HepG2 (cell line): Measurements from ENCODE around the gene AGAP1. TPM values are rescaled to one million over a fixed set of nuclear protein-coding genes. Genes with fewer than 3 reads are reported as not detected.

Experiments
- ATAC-seq: fragments of 200-7000 bp; cut with Tn5 transposase; 3 replicates; pipeline ENCODE4 v1.9.1; 2020; ENCODE audit warnings: mild to moderate bottlenecking, moderate library complexity
- BruUV-seq: library from RNA; stranded (reverse); fragments of 400-500 nt; replicated peaks from 2 replicates; lab custom pipeline; 2021; lab: Mats Ljungman, UMichigan
- CTCF ChIA-PET: fragments of 300-600 bp; formaldehyde crosslinking; extraction: SDS; loops from one replicate; lab custom pipeline; 2021; ENCODE audit warnings: low total read pairs, inconsistent platforms, low intra/inter-chr PET ratio; lab: Yijun Ruan, JAX
- POLR2A ChIA-PET: fragments of 350-600 bp; sonication (Branson Sonifier 250); formaldehyde crosslinking; loops from one replicate; lab custom pipeline; 2020; ENCODE audit warnings: antibody characterized with exemption, inconsistent platforms; lab: Yijun Ruan, JAX
- DNase-seq: peaks from one replicate; pipeline ENCODE4 v3.0.0-alpha.2; 2015; ENCODE audit warnings: low spot score
- FAIRE-seq: peaks from 3 replicates; lab custom pipeline; 2011; peaks lifted over from hg19 to GRCh38; lab: Jason Lieb, UNC
- H2AFZ ChIP-seq: one replicate; pipeline ENCODE4 v1.6.1; 2011; ENCODE audit warnings: low read length, inconsistent platforms
- H3K27ac ChIP-seq: fragments of 300-600 bp; 3 replicates; pipeline ENCODE4 v1.8.0; 2011; ENCODE audit warnings: mixed run types, mild to moderate bottlenecking, mixed read lengths, low read length, inconsistent platforms; ENCODE audit not compliant: insufficient read depth; ENCODE audit errors: extremely low read length
- H3K27me3 ChIP-seq, 2 experiments: fragments of 200-600 bp in 1 of 2; 2 replicates in 1 of 2; 3 replicates in 1 of 2; pipeline versions ENCODE4 v1.6.0 to v1.8.0; 2011; ENCODE audit warnings: low read length in 2 of 2, mild to moderate bottlenecking in 2 of 2, moderate library complexity in 2 of 2, inconsistent platforms in 1 of 2; ENCODE audit not compliant: insufficient read depth in 2 of 2, control insufficient read depth in 1 of 2
- H3K36me3 ChIP-seq, 2 experiments: fragments of 200-600 bp in 1 of 2; replicated peaks in 1 of 2; 2 replicates in 1 of 2; 3 replicates in 1 of 2; pipeline versions ENCODE4 v1.5.1 to v1.8.0; 2011; ENCODE audit warnings: low read length in 2 of 2, inconsistent platforms in 1 of 2; ENCODE audit not compliant: insufficient read depth in 2 of 2, control insufficient read depth in 1 of 2
- H3K4me1 ChIP-seq: 2 replicates; pipeline ENCODE4 v1.5.1; 2012; ENCODE audit warnings: low read length, inconsistent platforms; ENCODE audit not compliant: insufficient read depth
- H3K4me2 ChIP-seq: 2 replicates; pipeline ENCODE4 v1.6.0; 2011; ENCODE audit warnings: low read depth, low read length, inconsistent platforms
- H3K4me3 ChIP-seq, 3 experiments: fragments of 200-600 bp in 1 of 3; sonication (generic), shearing (Covaris generic) in 1 of 3; replicated peaks in 1 of 3; 2 replicates each; pipeline ENCODE4 v1.5.1; 2011 to 2016; ENCODE audit warnings: low read length in 3 of 3, inconsistent platforms in 2 of 3, low read depth in 2 of 3, mild to moderate bottlenecking in 2 of 3, control low read depth in 1 of 3, mixed read lengths in 1 of 3; ENCODE audit not compliant: insufficient read depth in 1 of 3
- H3K79me2 ChIP-seq: one replicate; pipeline ENCODE4 v1.6.1; 2011; ENCODE audit warnings: low read length, inconsistent platforms; ENCODE audit not compliant: insufficient read depth
- H3K9ac ChIP-seq: 2 replicates; pipeline ENCODE4 v1.6.0; 2011; ENCODE audit warnings: mild to moderate bottlenecking, low read depth, low read length, inconsistent platforms; ENCODE audit not compliant: insufficient read depth
- H3K9me3 ChIP-seq: 2 replicates; pipeline ENCODE4 v1.5.1; 2012; ENCODE audit warnings: mild to moderate bottlenecking, low read length
- H4K20me1 ChIP-seq: 2 replicates; pipeline ENCODE4 v1.6.0; 2011; ENCODE audit warnings: inconsistent platforms, mild to moderate bottlenecking, low read length, moderate library complexity; ENCODE audit not compliant: insufficient read depth
- XBP1 ChIP-seq: sonication (generic); formaldehyde crosslinking; IDR thresholded peaks from 2 replicates; pipeline ENCODE4 v1.5.0; 2020; ENCODE audit warnings: missing genetic modification reagents
- WGBS: methylation state at CpG from one replicate; pipeline ENCODE4 v1.1.6; 2017; ENCODE audit warnings: low lambda C conversion rate; 5-methylcytosine and 5-hydroxymethylcytosine counted together
- in situ Hi-C: cut with HindIII; loops from 2 replicates; pipeline ENCODE4 v1.10.0; 2017; ENCODE audit warnings: low pct_unique_long_range_greater_than_20kb; ENCODE audit not compliant: extremely low pct_ligation_motif_present
- intact Hi-C: fragments of 100-400 bp; cut with micrococcal nuclease; formaldehyde crosslinking; loops from one replicate; pipeline ENCODE4 v1.10.0; 2022; ENCODE audit not compliant: unreplicated experiment
- polyA plus RNA-seq, 8 experiments: library from polyadenylated mRNA; depleted of rRNA in 3 of 8; stranded (reverse) in 7 of 8; unstranded in 1 of 8; fragments of >200 nt; fragmentation: Illumina TruSeq in 4 of 8; extraction: Trizol in 4 of 8; gene quantifications; 2 replicates each; pipeline versions ENCODE4 v1.2.1 to v1.2.3, GENCODE V29; 2011 to 2016; ENCODE audit warnings: low read depth in 4 of 8, missing spikeins in 1 of 8, mixed read lengths in 1 of 8; ENCODE audit not compliant: insufficient read depth in 1 of 8
- total RNA-seq, 5 experiments: library from RNA; depleted of rRNA; stranded (reverse); fragments of >200 nt; fragmentation: Illumina TruSeq; extraction: Trizol; gene quantifications; 2 replicates each; pipeline ENCODE4 v1.2.3, GENCODE V29; 2016; ENCODE audit warnings: low read depth in 1 of 5
- TF ChIP-seq, protein P1 (sequence below): sonication (generic); formaldehyde crosslinking; IDR thresholded peaks from 2 replicates; pipeline ENCODE4 v1.5.0; 2020; ENCODE audit warnings: missing genetic modification reagents, mild to moderate bottlenecking, borderline replicate concordance
- TF ChIP-seq, protein P2 (sequence below): IDR thresholded peaks from 2 replicates; pipeline ENCODE4 v1.6.1; 2016; ENCODE audit warnings: missing compliant biosample characterization, missing genetic modification reagents, borderline replicate concordance
- TF ChIP-seq, protein P3 (sequence below): sonication (generic); formaldehyde crosslinking; IDR thresholded peaks from 2 replicates; pipeline ENCODE4 v1.4.0; 2020; ENCODE audit warnings: missing genetic modification reagents
- TF ChIP-seq, protein P4 (sequence below): sonication (generic); formaldehyde crosslinking; IDR thresholded peaks from 2 replicates; pipeline ENCODE4 v1.9.0; 2022; ENCODE audit warnings: missing genetic modification reagents, mild to moderate bottlenecking, borderline replicate concordance
- TF ChIP-seq, protein P5 (sequence below): IDR thresholded peaks from 2 replicates; pipeline ENCODE4 v1.6.1; 2016; ENCODE audit warnings: low read depth, control low read depth

AGAP1 gene
- total and polyA plus RNA-seq, 2 of the 13 experiments (the other 11 are each of a cell fraction or from before 2014, with no cell fraction given), result 21.2 to 32.7 TPM

DNA sequence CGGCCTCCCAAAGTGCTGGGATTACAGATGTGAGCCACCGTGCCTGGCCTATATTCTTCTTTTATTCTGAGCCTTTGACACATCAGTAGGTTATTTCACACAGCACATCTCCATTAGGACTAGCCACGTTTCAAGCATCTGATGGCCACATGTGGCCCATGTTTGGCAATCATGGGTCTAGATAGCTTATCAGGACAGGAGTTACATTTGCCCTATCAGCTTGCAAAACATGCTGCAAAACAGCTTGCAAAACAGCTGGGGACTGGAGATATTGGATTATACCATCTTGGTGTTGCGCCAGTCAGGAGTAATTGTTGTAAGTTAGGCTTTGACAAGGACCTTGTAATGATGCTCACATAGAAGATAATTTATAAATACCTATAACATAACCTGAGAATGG, 579.4 kb downstream of the AGAP1 start:
- in situ Hi-C loops, result no loop called here

More for the DNA sequence above, 579.4 kb downstream of the AGAP1 start:
- BruUV-seq, result no TSS peak
- Histone ChIP-seq H2AFZ (no peak overlapping the region), H3K36me3 (0 out of 5 replicates have a peak, but pooled peaks cover 0 to 2% of the 10 kb centered on the region in 2 experiments), H3K4me3 (no peak overlapping the region), H3K27me3 (no peaks in the 10 kb centered on the region), H3K9ac (no peak overlapping the region), H3K27ac (no peak overlapping the region), H3K79me2 (no peaks in the 10 kb centered on the region), H3K4me2 (no peak overlapping the region), H3K4me1 (peaks cover 10% of the 10 kb centered on the region), H3K9me3 (no peaks in the 10 kb centered on the region), H4K20me1 (no peaks in the 10 kb centered on the region)
- TF ChIP-seq, protein P1, sequence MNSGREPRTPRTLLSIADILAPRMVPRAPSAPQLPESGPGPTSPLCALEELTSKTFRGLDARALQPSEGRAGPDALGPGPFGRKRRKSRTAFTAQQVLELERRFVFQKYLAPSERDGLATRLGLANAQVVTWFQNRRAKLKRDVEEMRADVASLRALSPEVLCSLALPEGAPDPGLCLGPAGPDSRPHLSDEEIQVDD (CRISPR knock-in tag), result no peak
- no peak for TF ChIP-seq XBP1 (CRISPR knock-in tag)
- TF ChIP-seq, protein P2, sequence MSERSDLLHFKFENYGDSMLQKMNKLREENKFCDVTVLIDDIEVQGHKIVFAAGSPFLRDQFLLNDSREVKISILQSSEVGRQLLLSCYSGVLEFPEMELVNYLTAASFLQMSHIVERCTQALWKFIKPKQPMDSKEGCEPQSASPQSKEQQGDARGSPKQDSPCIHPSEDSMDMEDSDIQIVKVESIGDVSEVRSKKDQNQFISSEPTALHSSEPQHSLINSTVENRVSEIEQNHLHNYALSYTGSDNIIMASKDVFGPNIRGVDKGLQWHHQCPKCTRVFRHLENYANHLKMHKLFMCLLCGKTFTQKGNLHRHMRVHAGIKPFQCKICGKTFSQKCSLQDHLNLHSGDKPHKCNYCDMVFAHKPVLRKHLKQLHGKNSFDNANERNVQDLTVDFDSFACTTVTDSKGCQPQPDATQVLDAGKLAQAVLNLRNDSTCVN (CRISPR knock-in tag), result no peak
- TF ChIP-seq, protein P3, sequence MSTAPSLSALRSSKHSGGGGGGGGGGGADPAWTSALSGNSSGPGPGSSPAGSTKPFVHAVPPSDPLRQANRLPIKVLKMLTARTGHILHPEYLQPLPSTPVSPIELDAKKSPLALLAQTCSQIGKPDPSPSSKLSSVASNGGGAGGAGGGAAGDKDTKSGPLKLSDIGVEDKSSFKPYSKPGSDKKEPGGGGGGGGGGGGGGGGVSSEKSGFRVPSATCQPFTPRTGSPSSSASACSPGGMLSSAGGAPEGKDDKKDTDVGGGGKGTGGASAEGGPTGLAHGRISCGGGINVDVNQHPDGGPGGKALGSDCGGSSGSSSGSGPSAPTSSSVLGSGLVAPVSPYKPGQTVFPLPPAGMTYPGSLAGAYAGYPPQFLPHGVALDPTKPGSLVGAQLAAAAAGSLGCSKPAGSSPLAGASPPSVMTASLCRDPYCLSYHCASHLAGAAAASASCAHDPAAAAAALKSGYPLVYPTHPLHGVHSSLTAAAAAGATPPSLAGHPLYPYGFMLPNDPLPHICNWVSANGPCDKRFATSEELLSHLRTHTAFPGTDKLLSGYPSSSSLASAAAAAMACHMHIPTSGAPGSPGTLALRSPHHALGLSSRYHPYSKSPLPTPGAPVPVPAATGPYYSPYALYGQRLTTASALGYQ (CRISPR knock-in tag), result no peak
- TF ChIP-seq, protein P4, sequence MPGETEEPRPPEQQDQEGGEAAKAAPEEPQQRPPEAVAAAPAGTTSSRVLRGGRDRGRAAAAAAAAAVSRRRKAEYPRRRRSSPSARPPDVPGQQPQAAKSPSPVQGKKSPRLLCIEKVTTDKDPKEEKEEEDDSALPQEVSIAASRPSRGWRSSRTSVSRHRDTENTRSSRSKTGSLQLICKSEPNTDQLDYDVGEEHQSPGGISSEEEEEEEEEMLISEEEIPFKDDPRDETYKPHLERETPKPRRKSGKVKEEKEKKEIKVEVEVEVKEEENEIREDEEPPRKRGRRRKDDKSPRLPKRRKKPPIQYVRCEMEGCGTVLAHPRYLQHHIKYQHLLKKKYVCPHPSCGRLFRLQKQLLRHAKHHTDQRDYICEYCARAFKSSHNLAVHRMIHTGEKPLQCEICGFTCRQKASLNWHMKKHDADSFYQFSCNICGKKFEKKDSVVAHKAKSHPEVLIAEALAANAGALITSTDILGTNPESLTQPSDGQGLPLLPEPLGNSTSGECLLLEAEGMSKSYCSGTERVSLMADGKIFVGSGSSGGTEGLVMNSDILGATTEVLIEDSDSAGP, result no peak
- TF ChIP-seq, protein P5, sequence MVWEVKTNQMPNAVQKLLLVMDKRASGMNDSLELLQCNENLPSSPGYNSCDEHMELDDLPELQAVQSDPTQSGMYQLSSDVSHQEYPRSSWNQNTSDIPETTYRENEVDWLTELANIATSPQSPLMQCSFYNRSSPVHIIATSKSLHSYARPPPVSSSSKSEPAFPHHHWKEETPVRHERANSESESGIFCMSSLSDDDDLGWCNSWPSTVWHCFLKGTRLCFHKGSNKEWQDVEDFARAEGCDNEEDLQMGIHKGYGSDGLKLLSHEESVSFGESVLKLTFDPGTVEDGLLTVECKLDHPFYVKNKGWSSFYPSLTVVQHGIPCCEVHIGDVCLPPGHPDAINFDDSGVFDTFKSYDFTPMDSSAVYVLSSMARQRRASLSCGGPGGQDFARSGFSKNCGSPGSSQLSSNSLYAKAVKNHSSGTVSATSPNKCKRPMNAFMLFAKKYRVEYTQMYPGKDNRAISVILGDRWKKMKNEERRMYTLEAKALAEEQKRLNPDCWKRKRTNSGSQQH (CRISPR knock-in tag), result no peak
- no peak for FAIRE-seq
- intact Hi-C loops, result no loop called here
- ChIA-PET POLR2A (no interaction called here), CTCF (no interaction called here)
- 97% methylated on average over 4 of the region's 4 CpGs for WGBS
- no peak for ATAC-seq
- no peak for DNase-seq
